Measurements from ENCODE around the gene CIDEC.

DNA sequence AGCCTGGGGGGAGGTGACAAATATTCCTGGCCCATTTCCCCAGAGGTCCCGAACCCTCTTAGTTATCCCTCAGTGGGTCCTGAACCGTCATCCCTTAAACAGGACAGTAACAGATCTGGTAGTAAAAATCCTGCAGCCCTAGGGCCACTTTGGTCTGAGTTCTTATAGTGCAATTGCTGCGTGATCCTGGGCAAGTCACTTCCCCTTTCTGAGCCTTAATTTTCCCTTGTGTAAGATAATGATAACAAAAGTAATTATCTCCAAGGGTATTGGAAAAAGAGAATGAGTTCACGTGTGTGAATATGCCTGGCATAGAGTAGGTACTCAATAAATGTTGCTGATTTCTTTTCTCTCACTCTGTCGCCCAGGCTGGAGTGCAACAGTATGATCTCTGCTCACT is 7.4 kb upstream of the CIDEC start:
- no peak for TF ChIP-seq EZH2 (IDR thresholded peaks at IDR 0.05)
- TF ChIP-seq POLR2AphosphoS5 (IDR thresholded peaks at IDR 0.05; ENCODE audit: borderline replicate concordance, low read depth, low read length) = no peak
- TF ChIP-seq FOXP2 (optimal IDR thresholded peaks at IDR 0.05; ENCODE audit: control extremely low read depth, extremely low read length, insufficient read depth) = no peak
